NCI-H146 treated with DMSO at 0.1 percent for 48 hours (cell line): ENCODE measurements around the gene P2RX3.

Experiments used
- DNase-seq: peaks from one replicate; lab custom pipeline; 2025; ENCODE audit not compliant: unreplicated experiment; lab: John Stamatoyannopoulos, UW

Gene P2RX3

DNA sequence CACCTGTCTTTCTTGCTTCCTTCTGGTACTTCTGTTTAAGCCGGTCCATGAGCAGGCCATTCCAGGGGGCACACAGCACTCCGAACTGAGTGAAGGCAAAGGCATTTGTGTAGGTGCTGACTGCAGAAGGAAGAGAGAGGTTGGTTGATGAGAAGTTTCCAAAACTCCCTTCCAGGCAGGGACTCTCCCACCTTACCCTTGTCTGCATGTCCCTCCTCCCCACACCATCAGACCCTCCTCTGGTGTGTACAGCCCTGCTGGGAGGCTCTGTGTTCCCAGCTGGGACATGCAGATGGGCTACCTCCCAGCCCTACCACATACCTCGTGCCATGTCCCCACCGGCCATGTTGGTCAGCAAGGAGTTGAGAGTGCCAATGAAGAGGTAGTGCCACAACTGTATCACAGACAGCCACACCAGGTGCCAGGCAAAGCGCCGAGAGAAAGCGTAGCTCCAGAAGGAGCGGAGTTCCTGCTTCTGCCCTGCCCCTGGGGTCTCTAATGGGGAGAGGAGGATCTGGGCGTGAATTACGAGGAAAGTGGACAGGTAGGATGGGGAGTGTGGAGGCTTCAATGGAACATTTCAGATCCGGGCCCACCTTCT, 76.6 kb downstream of the P2RX3 start:
- no peak for DNase-seq

DNA sequence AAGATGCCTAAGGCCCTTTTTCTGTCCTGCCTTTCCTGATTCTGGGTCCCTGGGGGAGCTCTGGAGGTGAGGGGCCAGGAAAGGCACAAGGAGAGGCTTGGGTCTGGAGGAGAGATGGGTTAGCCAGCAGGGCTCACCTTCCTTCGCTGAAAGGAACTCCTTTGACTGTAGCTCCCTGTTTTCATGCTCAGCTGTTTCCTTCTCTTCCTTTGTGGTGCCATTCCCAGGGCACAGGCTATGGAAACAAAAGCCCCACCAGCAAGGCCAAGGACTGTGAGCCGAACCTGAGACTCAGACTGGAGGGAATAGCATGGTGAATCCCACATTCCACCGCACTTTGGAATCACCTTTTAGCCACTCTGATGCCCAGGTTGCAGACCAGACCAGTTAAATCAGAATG, 78.3 kb downstream of the P2RX3 start:
- DNase-seq = no peak

DNA sequence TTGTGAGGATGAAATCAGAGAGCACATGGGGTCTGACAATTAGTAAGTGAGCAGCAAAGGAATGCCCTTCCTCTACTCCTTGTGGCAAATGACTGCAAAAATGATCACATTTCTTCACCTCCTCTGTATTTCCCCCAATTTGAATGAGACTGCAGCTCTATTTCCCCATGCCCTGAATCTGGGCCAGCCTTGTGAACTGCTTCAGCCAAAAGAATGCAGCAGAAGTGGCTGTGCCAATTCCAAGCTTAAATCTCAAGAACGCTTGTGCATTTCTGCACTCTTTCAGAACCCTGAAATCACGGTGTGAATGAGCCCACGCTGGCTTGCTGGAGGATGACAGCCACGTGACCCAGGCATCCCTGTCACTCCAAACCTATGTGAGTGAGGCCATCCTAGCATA, 78.9 kb downstream of the P2RX3 start:
- DNase-seq = no peak

DNA sequence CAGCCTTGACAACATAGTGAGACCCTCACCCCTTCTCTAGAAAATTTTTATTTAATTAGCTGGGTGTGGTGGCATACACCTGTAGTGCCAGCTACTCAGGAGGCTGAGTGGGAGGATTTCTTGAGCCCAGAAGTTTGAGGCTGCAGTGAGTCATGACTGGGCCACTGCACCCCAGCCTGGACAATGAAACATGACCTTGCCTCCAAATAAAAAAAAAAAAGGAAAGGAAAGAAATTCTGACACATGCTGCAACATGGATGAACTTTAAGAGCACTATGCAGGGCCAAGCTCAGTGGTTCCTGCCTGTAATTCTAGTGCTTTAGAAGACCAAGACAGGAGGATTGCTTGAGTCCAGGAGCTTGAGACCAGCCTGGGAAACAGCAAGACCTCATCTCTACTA, 80.0 kb downstream of the P2RX3 start:
- DNase-seq = no peak

DNA sequence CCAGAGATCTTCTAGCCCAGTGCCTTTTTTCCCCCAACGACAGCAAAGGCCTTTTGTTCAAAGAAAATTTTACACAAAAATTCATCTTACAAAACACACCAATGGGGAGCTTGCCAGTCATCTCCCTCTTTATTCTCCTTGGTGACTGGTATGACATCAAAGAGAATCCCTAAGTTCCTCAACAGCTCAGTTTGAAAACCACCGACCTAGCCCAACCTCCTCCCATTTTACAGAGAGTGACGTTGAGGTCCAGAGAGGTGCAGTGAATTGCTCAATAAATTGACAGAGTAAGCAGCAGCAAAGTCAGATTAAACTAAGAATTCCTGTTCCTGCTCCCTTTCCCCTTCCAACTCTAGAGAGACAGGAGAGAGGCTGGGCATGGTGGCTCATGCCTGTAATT, 81.0 kb downstream of the P2RX3 start:
- DNase-seq = no peak

DNA sequence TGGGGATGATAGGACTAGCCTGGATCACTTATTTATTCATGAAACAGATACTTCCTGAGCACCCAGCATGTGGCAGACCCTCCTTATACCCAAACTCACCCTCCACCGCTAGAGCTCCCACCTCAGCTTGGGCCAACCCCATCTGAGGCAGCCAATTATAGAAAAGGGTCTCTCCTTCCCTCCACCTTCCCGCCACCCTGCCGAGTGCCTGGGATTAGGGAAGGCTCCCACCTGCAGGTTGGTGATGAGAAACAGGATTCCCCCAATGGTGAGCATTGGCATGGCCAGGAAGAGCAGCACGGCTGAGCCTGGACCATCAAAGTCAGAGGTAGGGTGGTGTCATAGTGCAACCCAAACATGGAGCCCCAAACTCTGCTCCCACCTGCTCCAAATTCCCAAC, 82.9 kb downstream of the P2RX3 start:
- DNase-seq = no peak

DNA sequence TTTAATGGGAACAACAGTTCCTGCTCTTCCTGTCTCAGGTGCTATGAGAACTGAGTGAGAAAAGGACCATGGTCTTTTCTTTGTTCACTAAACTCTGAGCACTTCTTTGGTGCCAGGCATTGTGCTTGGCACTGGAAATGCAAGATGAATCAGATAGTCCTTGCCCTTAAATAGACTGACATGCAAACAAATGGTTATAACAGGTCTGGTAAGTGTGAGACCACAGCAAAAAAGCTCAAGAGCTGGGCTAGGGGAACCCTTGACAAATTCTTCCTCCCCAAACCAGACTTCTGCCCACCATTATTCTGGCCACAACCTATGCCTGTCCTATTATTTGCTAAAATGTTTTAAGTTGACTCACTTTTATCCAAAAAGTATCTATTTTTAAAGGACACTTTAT, 83.7 kb downstream of the P2RX3 start:
- no peak for DNase-seq
